Kidney (tissue), 14 donors: ENCODE measurements around the gene EIF2B4. TPM values are rescaled to one million over a fixed set of nuclear protein-coding genes. Genes with fewer than 3 reads are reported as not detected.

Experiments
- DNase-seq, 5 donors: peaks; one replicate each; pipeline ENCODE4 v3.0.0-alpha.2; 2013 to 2020
- FAIRE-seq: peaks from 2 replicates; lab custom pipeline; 2012; peaks lifted over from hg19 to GRCh38; lab: Jason Lieb, UNC
- H3K27ac ChIP-seq, 2 donors: one replicate each; pipeline ENCODE4 v1.7.0; 2013; ENCODE audit warnings: low read depth in 2 of 2, low read length in 2 of 2, inconsistent platforms in 1 of 2
- H3K27me3 ChIP-seq: one replicate; pipeline ENCODE4 v1.7.1; 2013; ENCODE audit warnings: low read length, inconsistent platforms; ENCODE audit not compliant: control insufficient read depth, insufficient read depth
- H3K36me3 ChIP-seq, 3 donors: one replicate each; pipeline versions ENCODE4 v1.7.0 to v1.7.1; 2013; ENCODE audit warnings: low read length in 3 of 3, control low read depth in 1 of 3, inconsistent platforms in 1 of 3; ENCODE audit not compliant: insufficient read depth in 3 of 3, control insufficient read depth in 2 of 3
- H3K4me1 ChIP-seq, 3 donors: one replicate each; pipeline versions ENCODE4 v1.7.0 to v1.7.1; 2013; ENCODE audit warnings: low read length in 3 of 3, inconsistent platforms in 1 of 3, low read depth in 1 of 3; ENCODE audit not compliant: control insufficient read depth in 2 of 3, insufficient read depth in 2 of 3
- H3K4me3 ChIP-seq, 3 donors: one replicate each; pipeline versions ENCODE4 v1.7.0 to v1.8.1; 2013; ENCODE audit warnings: low read length in 3 of 3, control low read depth in 1 of 3, inconsistent platforms in 1 of 3
- H3K9ac ChIP-seq, 3 donors: one replicate each; pipeline versions ENCODE4 v1.7.0 to v1.7.1; 2013; ENCODE audit warnings: low read length in 3 of 3, control low read depth in 1 of 3, inconsistent platforms in 1 of 3
- H3K9me3 ChIP-seq, 3 donors: one replicate each; pipeline versions ENCODE4 v1.7.0 to v1.7.1; 2013; ENCODE audit warnings: low read length in 3 of 3, control low read depth in 1 of 3, inconsistent platforms in 1 of 3; ENCODE audit not compliant: control insufficient read depth in 2 of 3, insufficient read depth in 1 of 3
- CTCF ChIP-seq: IDR thresholded peaks from 3 replicates; pipeline ENCODE4 v1.5.1; 2012; ENCODE audit warnings: mild to moderate bottlenecking, moderate library complexity, borderline replicate concordance; ENCODE audit not compliant: insufficient read depth; ENCODE audit errors: extremely low read depth
- intact Hi-C: fragments of 100-400 bp; cut with DNase I; formaldehyde crosslinking; loops from one replicate; pipeline ENCODE4 v1.11.1; 2022
- polyA plus RNA-seq: library from polyadenylated mRNA; stranded (reverse); fragments of 350-450 nt; fragmentation: Illumina TruSeq; extraction: RNeasy Lipid Tissue Mini Kit (QIAGEN cat#74804); gene quantifications from one replicate; pipeline ENCODE4 v1.2.3, GENCODE V29; 2014; ENCODE audit warnings: low read depth, low replicate concordance; ENCODE audit not compliant: insufficient read depth
- total RNA-seq: library from RNA; stranded (reverse); fragmentation: NEBNext Ultra II Directional; extraction: Animal tissue kit (Norgen Biotek cat#: 25700); gene quantifications from one replicate; pipeline ENCODE4 v1.2.1, GENCODE V29; 2021
- donor health status: control.
- donor health status: control.
- donor health status: control.
- donor health status: control.
- donor health status: control.
- donor health status: DM: yes; HTN: yes; CAD: no.
- donor health status: Normal renal cell carcinoma (clear cell type).

EIF2B4 gene
- total and polyA plus RNA-seq, 2 donors from 2014 or later, result 35.8 to 49.6 TPM

GRCh38 chr2:27407798-27408491 is 37.8 kb upstream of the EIF2B4 start:
- Histone ChIP-seq H3K36me3 (no peaks in the 10 kb centered on the region), H3K9me3 (no peaks in the 10 kb centered on the region), H3K27ac (no peak overlapping the region), H3K27me3 (no peaks in the 10 kb centered on the region), H3K4me1 (peaks cover 0 to 7% (median 7%) of the 10 kb centered on the region in 3 donors), H3K9ac (peak overlapping the region in 1 of 3 donors; percentile 24), H3K4me3 (peak overlapping the region; percentile 56 to 86 (median 81))
- peak; percentile 57 for TF ChIP-seq CTCF
- intact Hi-C loops, result no loop called here
- DNase-seq, result peak in 4 of 5 donors; percentile 59 to 81 (median 67)
- FAIRE-seq, result no peak

GRCh38 chr2:27400348-27401135 is 30.4 kb upstream of the EIF2B4 start:
- Histone ChIP-seq H3K9ac (no peak overlapping the region), H3K27me3 (no peaks in the 10 kb centered on the region), H3K9me3 (no peaks in the 10 kb centered on the region), H3K27ac (no peak overlapping the region), H3K4me3 (no peak overlapping the region), H3K36me3 (no peaks in the 10 kb centered on the region), H3K4me1 (no peaks in the 10 kb centered on the region)
- intact Hi-C loops, result no loop called here
- DNase-seq, result no peak
- no peak for TF ChIP-seq CTCF
- no peak for FAIRE-seq

- TF ChIP-seq CTCF, result no peak
- Histone ChIP-seq H3K4me1 (no peaks in the 10 kb centered on the region), H3K4me3 (no peak overlapping the region), H3K27me3 (no peaks in the 10 kb centered on the region), H3K9ac (no peak overlapping the region), H3K27ac (no peak overlapping the region), H3K9me3 (no peaks in the 10 kb centered on the region), H3K36me3 (no peaks in the 10 kb centered on the region)
- DNase-seq (no peak), FAIRE-seq (no peak)
- intact Hi-C loops, result no loop called here
These were observed 28.8 kb upstream of the EIF2B4 start for GRCh38 chr2:27398962-27399361.
